ENCODE results near the gene SPDYC. TPM values are rescaled to one million over a fixed set of nuclear protein-coding genes. Genes with fewer than 3 reads are reported as not detected.
"Not testable (repeated sequence)": the region's sequence is repeated elsewhere in the genome, so short reads cannot be mapped to it uniquely, and the experiment has no call there.

The SPDYC gene
- total RNA-seq, 2 donors from 2014 or later = not detected

GRCh38 chr11:65136515-65137096 lies 33.4 kb upstream of the SPDYC start:
- Histone ChIP-seq H3K36me3 (peaks cover 2% of the 10 kb centered on the region), H3K9me3 (no peaks in the 10 kb centered on the region), H3K27ac (peak overlapping the region; percentile 94), H3K27me3 (no peaks in the 10 kb centered on the region), H3K9ac (ENCODE audit: low read depth in 2 of 2, low read length in 2 of 2) (peak overlapping the region; percentile 26 to 62), H3K4me3 (no peak overlapping the region), H3K4me1 (peaks cover 15% of the 10 kb centered on the region)
- TF ChIP-seq CTCF (IDR thresholded peaks at IDR 0.05) = no peak
- peak; percentile 65 for DNase-seq
- intact Hi-C loops (cut with DNase I) = loop anchor here (5.0 kb wide), 1 partner anchor 46 kb away; the partner anchor contains the start of gene CAPN1

- TF ChIP-seq CTCF (IDR thresholded peaks at IDR 0.05) = no peak
- intact Hi-C loops (cut with DNase I) = no loop called here
- Histone ChIP-seq H3K9me3 (no peaks in the 10 kb centered on the region), H3K9ac (ENCODE audit: low read depth in 2 of 2, low read length in 2 of 2) (no peak overlapping the region), H3K36me3 (no peaks in the 10 kb centered on the region), H3K27ac (no peak overlapping the region), H3K27me3 (no peaks in the 10 kb centered on the region), H3K4me1 (no peaks in the 10 kb centered on the region), H3K4me3 (no peak overlapping the region)
- no peak for DNase-seq
Measured at GRCh38 chr11:65141896-65142494, 28.0 kb upstream of the SPDYC start.

- H3K9me3 ChIP-seq = no peaks in the 10 kb centered on the region
- no peak for TF ChIP-seq CTCF (IDR thresholded peaks at IDR 0.05)
- no peak for DNase-seq
- H3K4me3 ChIP-seq = no peak overlapping the region
- H3K27ac ChIP-seq = no peak overlapping the region
- no peaks in the 10 kb centered on the region for H3K36me3 ChIP-seq
- no peak overlapping the region for H3K9ac ChIP-seq (ENCODE audit: low read depth in 2 of 2, low read length in 2 of 2)
- H3K4me1 ChIP-seq = no peaks in the 10 kb centered on the region
- intact Hi-C loops (cut with DNase I) = no loop called here
- no peaks in the 10 kb centered on the region for H3K27me3 ChIP-seq
Measured at GRCh38 chr11:65147352-65148075, 22.5 kb upstream of the SPDYC start.

- TF ChIP-seq CTCF (IDR thresholded peaks at IDR 0.05) = no peak
- H3K9ac ChIP-seq (ENCODE audit: low read depth in 2 of 2, low read length in 2 of 2) = no peak overlapping the region
- no peak for DNase-seq
- H3K9me3 ChIP-seq = no peaks in the 10 kb centered on the region
- intact Hi-C loops (cut with DNase I) = no loop called here
- H3K4me1 ChIP-seq = no peaks in the 10 kb centered on the region
- H3K4me3 ChIP-seq = no peak overlapping the region
- H3K27ac ChIP-seq = no peak overlapping the region
- H3K36me3 ChIP-seq = no peaks in the 10 kb centered on the region
- H3K27me3 ChIP-seq = no peaks in the 10 kb centered on the region
Measured at GRCh38 chr11:65148657-65149056, 21.4 kb upstream of the SPDYC start.

GRCh38 chr11:65150131-65150508 lies 19.9 kb upstream of the SPDYC start:
- H3K4me3 ChIP-seq; intact Hi-C loops (cut with DNase I); H3K27ac ChIP-seq; H3K36me3 ChIP-seq; H3K4me1 ChIP-seq; H3K9me3 ChIP-seq; DNase-seq; H3K27me3 ChIP-seq: not testable (repeated sequence)
- H3K9ac ChIP-seq (ENCODE audit: low read depth in 2 of 2, low read length in 2 of 2) = peak overlapping the region in 1 of 2 donors; percentile 3

Measured in colonic mucosa (tissue), 4 donors.